GM18508 (cell line): ENCODE results near the gene C9.
A peak's percentile ranks its signal among the peaks of the same experiment; 100 is the strongest.
"Not testable (repeated sequence)": the region's sequence is repeated elsewhere in the genome, so short reads cannot be mapped to it uniquely, and the experiment has no call there.

Experiments
- ATAC-seq: cut with Tn5 transposase; IDR thresholded peaks from one replicate; pipeline ENCODE4 v1.9.1; 2021; ENCODE audit warnings: moderate number of reproducible peaks; ENCODE audit not compliant: insufficient read depth, unreplicated experiment

Gene C9

GRCh38 chr5:39272869-39273231, 91.4 kb downstream of the C9 start:
- not testable (repeated sequence) for ATAC-seq

GRCh38 chr5:39270225-39270848, 94.0 kb downstream of the C9 start:
- peak; percentile 75 for ATAC-seq

- no peak for ATAC-seq
Measured at GRCh38 chr5:39267186-39267585, 97.1 kb downstream of the C9 start.

- ATAC-seq, result no peak
Measured at GRCh38 chr5:39266442-39266841, 97.9 kb downstream of the C9 start.

- peak; percentile 97 for ATAC-seq
Measured at GRCh38 chr5:39264528-39264927, 99.8 kb downstream of the C9 start.

- ATAC-seq, result no peak
Measured at GRCh38 chr5:39262981-39263380, 101.3 kb downstream of the C9 start.

- no peak for ATAC-seq
Measured at GRCh38 chr5:39260095-39260494, 104.2 kb downstream of the C9 start.

- no peak for ATAC-seq
Measured at GRCh38 chr5:39257554-39257953, 106.7 kb downstream of the C9 start.

- ATAC-seq, result peak; percentile 92
Measured at GRCh38 chr5:39256477-39257235, 107.6 kb downstream of the C9 start.

- no peak for ATAC-seq
Measured at GRCh38 chr5:39255406-39255805, 108.9 kb downstream of the C9 start.

GRCh38 chr5:39254671-39255070, 109.6 kb downstream of the C9 start:
- ATAC-seq, result no peak

GRCh38 chr5:39253196-39253595, 111.1 kb downstream of the C9 start:
- no peak for ATAC-seq

- ATAC-seq, result no peak
Measured at GRCh38 chr5:39249564-39250274, 114.6 kb downstream of the C9 start.

- ATAC-seq, result no peak
Measured at GRCh38 chr5:39249069-39249468, 115.2 kb downstream of the C9 start.

- no peak for ATAC-seq
Measured at GRCh38 chr5:39240750-39241149, 123.5 kb downstream of the C9 start.

GRCh38 chr5:39238366-39239105, 125.8 kb downstream of the C9 start:
- ATAC-seq, result no peak

GRCh38 chr5:39236718-39237117, 127.6 kb downstream of the C9 start:
- ATAC-seq, result no peak

- no peak for ATAC-seq
Measured at GRCh38 chr5:39235648-39236047, 128.6 kb downstream of the C9 start.

GRCh38 chr5:39234494-39234893, 129.8 kb downstream of the C9 start:
- ATAC-seq, result not testable (repeated sequence)
